ENCODE measurements around the gene SPDL1. TPM values are rescaled to one million over a fixed set of nuclear protein-coding genes. Genes with fewer than 3 reads are reported as not detected.

The SPDL1 gene
- total and polyA plus RNA-seq, 2 donors from 2014 or later, result 3.2 to 6.8 TPM

- DNase-seq (no peak), FAIRE-seq (no peak)
- Histone ChIP-seq H3K36me3 (ENCODE audit: control insufficient read depth in 2 of 3, insufficient read depth in 3 of 3, low read length in 3 of 3) (no peaks in the 10 kb centered on the region), H3K4me1 (ENCODE audit: control insufficient read depth in 2 of 3, insufficient read depth in 2 of 3, low read depth in 1 of 3, low read length in 3 of 3) (no peaks in the 10 kb centered on the region), H3K27me3 (ENCODE audit: control insufficient read depth, insufficient read depth, low read length) (no peaks in the 10 kb centered on the region), H3K27ac (ENCODE audit: low read depth in 2 of 2, low read length in 2 of 2) (no peak overlapping the region), H3K4me3 (ENCODE audit: low read length in 3 of 3) (no peak overlapping the region), H3K9ac (ENCODE audit: low read length in 3 of 3) (no peak overlapping the region), H3K9me3 (ENCODE audit: control insufficient read depth in 2 of 3, insufficient read depth in 1 of 3, low read length in 3 of 3) (no peaks in the 10 kb centered on the region)
- TF ChIP-seq CTCF (IDR thresholded peaks at IDR 0.05; ENCODE audit: borderline replicate concordance, extremely low read depth, insufficient read depth), result no peak
- intact Hi-C loops (cut with DNase I), result no loop called here
These were observed 34.0 kb upstream of the SPDL1 start for GRCh38 chr5:169549453-169550100.

GRCh38 chr5:169550227-169550626 lies 33.3 kb upstream of the SPDL1 start:
- no peaks in the 10 kb centered on the region for H3K9me3 ChIP-seq (ENCODE audit: control insufficient read depth in 2 of 3, insufficient read depth in 1 of 3, low read length in 3 of 3)
- FAIRE-seq (no peak), DNase-seq (peak in 1 of 5 donors; percentile 13)
- H3K4me1 ChIP-seq (ENCODE audit: control insufficient read depth in 2 of 3, insufficient read depth in 2 of 3, low read depth in 1 of 3, low read length in 3 of 3), result no peaks in the 10 kb centered on the region
- no peak overlapping the region for H3K4me3 ChIP-seq (ENCODE audit: low read length in 3 of 3)
- H3K27ac ChIP-seq (ENCODE audit: low read depth in 2 of 2, low read length in 2 of 2), result no peak overlapping the region
- TF ChIP-seq CTCF (IDR thresholded peaks at IDR 0.05; ENCODE audit: borderline replicate concordance, extremely low read depth, insufficient read depth), result no peak
- H3K9ac ChIP-seq (ENCODE audit: low read length in 3 of 3), result no peak overlapping the region
- intact Hi-C loops (cut with DNase I), result no loop called here
- no peaks in the 10 kb centered on the region for H3K36me3 ChIP-seq (ENCODE audit: control insufficient read depth in 2 of 3, insufficient read depth in 3 of 3, low read length in 3 of 3)
- H3K27me3 ChIP-seq (ENCODE audit: control insufficient read depth, insufficient read depth, low read length), result no peaks in the 10 kb centered on the region

- intact Hi-C loops (cut with DNase I), result no loop called here
These were observed 32.4 kb upstream of the SPDL1 start for GRCh38 chr5:169551146-169551545.

More at GRCh38 chr5:169551146-169551545, 32.4 kb upstream of the SPDL1 start:
- DNase-seq, result no peak
- H3K9ac ChIP-seq (ENCODE audit: low read length in 3 of 3), result no peak overlapping the region
- H3K4me1 ChIP-seq (ENCODE audit: control insufficient read depth in 2 of 3, insufficient read depth in 2 of 3, low read depth in 1 of 3, low read length in 3 of 3), result no peaks in the 10 kb centered on the region
- no peaks in the 10 kb centered on the region for H3K27me3 ChIP-seq (ENCODE audit: control insufficient read depth, insufficient read depth, low read length)
- no peak for TF ChIP-seq CTCF (IDR thresholded peaks at IDR 0.05; ENCODE audit: borderline replicate concordance, extremely low read depth, insufficient read depth)
- H3K36me3 ChIP-seq (ENCODE audit: control insufficient read depth in 2 of 3, insufficient read depth in 3 of 3, low read length in 3 of 3), result no peaks in the 10 kb centered on the region
- no peak overlapping the region for H3K4me3 ChIP-seq (ENCODE audit: low read length in 3 of 3)
- FAIRE-seq, result no peak
- H3K9me3 ChIP-seq (ENCODE audit: control insufficient read depth in 2 of 3, insufficient read depth in 1 of 3, low read length in 3 of 3), result no peaks in the 10 kb centered on the region
- H3K27ac ChIP-seq (ENCODE audit: low read depth in 2 of 2, low read length in 2 of 2), result no peak overlapping the region
